ENCODE measurements around the gene STX18.

The STX18 gene

DNA sequence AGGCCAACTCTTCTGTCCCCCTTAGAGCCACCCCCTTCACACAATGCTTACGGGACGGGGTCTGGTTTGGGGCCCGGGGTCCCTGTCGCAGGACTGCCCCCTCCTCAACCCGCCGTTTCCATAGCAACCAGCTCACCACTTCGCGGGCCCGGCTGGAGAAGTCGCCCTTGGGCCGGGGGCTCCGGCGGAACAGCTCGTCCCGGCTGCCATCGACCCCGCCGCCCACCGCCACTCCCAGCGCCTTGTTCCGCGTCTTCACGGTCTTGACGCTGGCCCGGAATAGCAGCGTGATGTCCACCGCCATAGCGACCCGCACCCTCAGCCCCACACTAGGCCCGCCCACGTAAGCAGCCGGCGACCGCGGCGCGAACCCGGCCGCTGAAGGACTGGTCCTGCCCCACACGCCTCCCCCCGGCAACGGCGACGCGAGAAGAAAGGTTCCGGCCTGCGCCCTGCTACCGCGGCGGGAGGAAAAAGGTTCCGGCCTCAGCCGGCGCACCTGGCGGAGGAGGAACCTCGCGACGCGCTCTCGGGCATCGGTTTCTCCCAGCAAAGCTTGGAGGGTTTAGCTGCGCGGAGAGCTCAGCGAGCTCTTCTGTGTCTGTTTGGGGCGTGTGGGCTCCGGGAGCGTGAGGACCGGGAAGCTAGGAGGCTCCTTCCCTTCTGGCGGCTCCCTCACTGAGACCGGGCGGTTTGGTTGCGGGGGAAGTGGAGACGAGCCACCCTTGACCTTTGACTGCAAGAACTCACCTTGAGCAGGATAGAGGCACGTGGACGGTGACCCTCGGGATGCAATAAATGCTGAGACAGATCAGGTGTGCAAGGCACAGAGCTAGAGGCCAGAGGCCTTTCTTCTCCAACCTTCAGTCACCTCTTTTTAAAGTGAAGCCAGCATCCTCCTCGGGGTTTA, at the start of gene STX18:
TSS of gene STX18 (minus strand) at position 388 of the 910 bp plus-strand sequence. CDS start at position 304, 84 bp downstream.
- TF ChIP-seq, protein P1, sequence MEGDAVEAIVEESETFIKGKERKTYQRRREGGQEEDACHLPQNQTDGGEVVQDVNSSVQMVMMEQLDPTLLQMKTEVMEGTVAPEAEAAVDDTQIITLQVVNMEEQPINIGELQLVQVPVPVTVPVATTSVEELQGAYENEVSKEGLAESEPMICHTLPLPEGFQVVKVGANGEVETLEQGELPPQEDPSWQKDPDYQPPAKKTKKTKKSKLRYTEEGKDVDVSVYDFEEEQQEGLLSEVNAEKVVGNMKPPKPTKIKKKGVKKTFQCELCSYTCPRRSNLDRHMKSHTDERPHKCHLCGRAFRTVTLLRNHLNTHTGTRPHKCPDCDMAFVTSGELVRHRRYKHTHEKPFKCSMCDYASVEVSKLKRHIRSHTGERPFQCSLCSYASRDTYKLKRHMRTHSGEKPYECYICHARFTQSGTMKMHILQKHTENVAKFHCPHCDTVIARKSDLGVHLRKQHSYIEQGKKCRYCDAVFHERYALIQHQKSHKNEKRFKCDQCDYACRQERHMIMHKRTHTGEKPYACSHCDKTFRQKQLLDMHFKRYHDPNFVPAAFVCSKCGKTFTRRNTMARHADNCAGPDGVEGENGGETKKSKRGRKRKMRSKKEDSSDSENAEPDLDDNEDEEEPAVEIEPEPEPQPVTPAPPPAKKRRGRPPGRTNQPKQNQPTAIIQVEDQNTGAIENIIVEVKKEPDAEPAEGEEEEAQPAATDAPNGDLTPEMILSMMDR (IDR thresholded peaks at IDR 0.05; ENCODE audit: borderline replicate concordance, insufficient read depth, low read depth, low read length) = no peak
- peak within 1 kb of the TSS; percentile 97 for H3K4me3 ChIP-seq (ENCODE audit: low read depth, low read length)

DNA sequence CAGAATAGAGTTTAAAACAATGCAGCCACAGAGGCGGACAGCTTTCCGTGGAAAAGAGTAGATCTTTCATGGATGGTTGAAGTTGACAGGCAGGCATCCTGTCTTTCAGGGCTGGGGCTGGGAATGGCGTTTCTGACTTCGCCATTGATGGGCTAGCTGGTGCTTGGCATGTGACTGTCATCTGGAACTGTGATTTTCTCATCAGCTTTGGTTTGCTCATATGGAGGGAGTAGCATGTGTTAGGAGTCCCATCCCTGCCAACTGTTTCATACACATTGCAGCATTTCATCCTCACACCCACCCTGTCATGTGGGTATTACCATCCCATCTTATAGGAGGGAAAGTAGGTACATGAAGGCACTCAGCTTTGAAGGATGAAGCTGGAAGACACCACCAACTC, 49.2 kb upstream of the STX18 start:
- H3K4me3 ChIP-seq (ENCODE audit: low read depth, low read length) = no peak overlapping the region
- TF ChIP-seq, protein P1 (IDR thresholded peaks at IDR 0.05; ENCODE audit: borderline replicate concordance, insufficient read depth, low read depth, low read length) = no peak

DNA sequence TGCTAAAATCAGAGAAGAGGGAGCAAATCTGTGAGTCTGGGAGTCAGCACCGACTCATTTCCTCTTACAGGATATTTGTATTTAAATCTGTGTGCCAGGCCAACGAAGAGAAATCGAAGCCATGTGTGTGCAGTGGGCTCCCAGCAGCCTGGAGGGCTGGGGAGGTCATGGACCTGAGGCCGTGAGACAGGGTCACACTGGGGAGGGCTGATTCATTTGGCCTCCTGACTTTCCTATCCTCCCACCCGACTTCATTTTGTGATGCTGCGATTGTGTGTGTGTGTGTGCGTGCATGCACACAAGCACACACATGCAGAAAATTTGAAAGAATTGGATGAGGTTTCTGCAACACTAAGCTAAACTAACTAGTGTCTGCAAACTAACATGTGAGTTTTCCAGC, 48.7 kb upstream of the STX18 start:
- H3K4me3 ChIP-seq (ENCODE audit: low read depth, low read length) = no peak overlapping the region
- TF ChIP-seq, protein P1 (IDR thresholded peaks at IDR 0.05; ENCODE audit: borderline replicate concordance, insufficient read depth, low read depth, low read length) = no peak

DNA sequence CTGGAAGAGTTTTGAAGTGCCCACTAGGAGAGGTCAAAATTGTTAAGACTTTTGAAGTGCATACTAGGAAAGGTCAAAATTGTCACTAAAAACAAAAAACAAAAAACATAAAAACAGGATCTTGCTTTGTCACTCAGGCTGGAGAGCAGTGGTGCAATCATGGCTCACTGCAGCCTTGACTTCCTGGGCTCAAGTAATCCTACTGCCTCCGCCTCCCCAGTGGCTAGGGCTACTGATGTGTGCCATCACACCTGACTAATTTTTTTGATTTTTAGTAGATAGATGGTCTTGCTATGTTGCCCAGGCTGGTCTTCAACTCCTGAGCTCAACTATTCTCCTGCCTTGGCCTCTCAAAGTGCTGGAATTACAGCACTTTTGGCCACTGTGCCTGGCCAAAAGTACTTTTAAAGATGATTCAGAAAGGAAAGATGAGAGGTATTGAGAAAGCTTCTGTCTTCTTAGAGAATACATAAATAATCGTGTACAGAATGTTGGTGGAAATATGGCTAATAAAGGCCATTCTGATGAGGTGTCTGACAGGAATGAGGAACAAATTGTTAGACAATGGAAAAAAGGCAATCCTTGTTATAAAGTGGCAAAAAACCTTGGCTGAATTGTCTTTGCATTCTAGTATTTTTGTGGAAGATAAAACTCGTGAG, 43.3 kb upstream of the STX18 start:
- H3K4me3 ChIP-seq (ENCODE audit: low read depth, low read length) = no peak overlapping the region
- TF ChIP-seq, protein P1 (IDR thresholded peaks at IDR 0.05; ENCODE audit: borderline replicate concordance, insufficient read depth, low read depth, low read length) = no peak

- H3K4me3 ChIP-seq (ENCODE audit: low read depth, low read length) = no peak overlapping the region
- TF ChIP-seq, protein P1 (IDR thresholded peaks at IDR 0.05; ENCODE audit: borderline replicate concordance, insufficient read depth, low read depth, low read length) = no peak
Observed at GRCh38 chr4:4583606-4584005, 41.8 kb upstream of the STX18 start.

- no peak overlapping the region for H3K4me3 ChIP-seq (ENCODE audit: low read depth, low read length)
- TF ChIP-seq, protein P1 (IDR thresholded peaks at IDR 0.05; ENCODE audit: borderline replicate concordance, insufficient read depth, low read depth, low read length) = no peak
Observed at GRCh38 chr4:4582653-4583052, 40.8 kb upstream of the STX18 start.

Data from GM12875 (cell line).